Heart left ventricle (tissue), 16 donors: Measurements from ENCODE around the gene AMPD2. TPM values are rescaled to one million over a fixed set of nuclear protein-coding genes. Genes with fewer than 3 reads are reported as not detected.

Experiments used
- ATAC-seq, 4 donors: fragments of 200-7000 bp; cut with Tn5 transposase; one replicate each; pipeline ENCODE4 v1.9.1; 2020 to 2022; ENCODE audit warnings: moderate library complexity in 4 of 4, mild to moderate bottlenecking in 3 of 4, moderate number of reproducible peaks in 1 of 4
- DNase-seq, 5 donors: peaks; one replicate each; pipeline ENCODE4 v3.0.0-alpha.2; 2020
- H3K27ac ChIP-seq, 12 donors: fragments of 200-600 bp; sonication (generic) in 4 of 12; one replicate each; pipeline versions ENCODE4 v1.5.0 to v1.8.0; 2016 to 2022; ENCODE audit warnings: mild to moderate bottlenecking in 2 of 12
- H3K27me3 ChIP-seq, 9 donors: fragments of 200-600 bp; sonication (generic) in 2 of 9; one replicate each; pipeline versions ENCODE4 v1.5.1 to v1.8.0; 2016 to 2022; ENCODE audit warnings: mild to moderate bottlenecking in 3 of 9
- H3K36me3 ChIP-seq, 9 donors: fragments of 200-600 bp; sonication (generic) in 2 of 9; one replicate each; pipeline versions ENCODE4 v1.5.0 to v1.8.0; 2018 to 2022; ENCODE audit warnings: mild to moderate bottlenecking in 2 of 9
- H3K4me1 ChIP-seq, 12 donors: fragments of 200-600 bp; sonication (generic) in 4 of 12; one replicate each; pipeline versions ENCODE4 v1.5.0 to v1.8.0; 2016 to 2022; ENCODE audit warnings: mild to moderate bottlenecking in 3 of 12
- H3K4me3 ChIP-seq, 12 donors: fragments of 200-600 bp; sonication (generic) in 4 of 12; one replicate each; pipeline versions ENCODE4 v1.5.0 to v1.8.0; 2017 to 2022; ENCODE audit warnings: mild to moderate bottlenecking in 9 of 12, moderate library complexity in 4 of 12
- H3K9me3 ChIP-seq, 12 donors: fragments of 200-600 bp; sonication (generic) in 4 of 12; one replicate each; pipeline versions ENCODE4 v1.5.0 to v1.8.0; 2016 to 2022; ENCODE audit warnings: mild to moderate bottlenecking in 1 of 12
- POLR2A ChIP-seq, 2 donors: fragments of 450-650 bp; IDR thresholded peaks; one replicate each; pipeline ENCODE4 v1.6.1; 2017; ENCODE audit warnings: antibody characterized with exemption in 2 of 2, mild to moderate bottlenecking in 2 of 2, moderate library complexity in 2 of 2
- WGBS, 4 donors: extraction: QIAGEN DNeasy Blood & Tissue Kit in 2 of 4; methylation state at CpG; one replicate each; pipeline versions ENCODE4 v1.1.5 to v1.1.7; 2013 to 2018; 5-methylcytosine and 5-hydroxymethylcytosine counted together
- intact Hi-C, 10 donors: fragments of 100-400 bp; cut with DNase I; formaldehyde crosslinking; loops; one replicate each; pipeline versions ENCODE4 v1.11.1 to v1.14.2; 2022
- polyA plus RNA-seq, 2 donors: library from polyadenylated mRNA; stranded (reverse); fragments of 200-250 nt; gene quantifications; one replicate each; pipeline ENCODE4 v1.2.3, GENCODE V29; 2013
- total RNA-seq, 9 donors: library from RNA; depleted of rRNA in 2 of 9; stranded (reverse); fragments of >200 nt in 2 of 9; fragmentation: NEBNext Ultra II Directional in 3 of 9; extraction: Animal tissue kit (Norgen Biotek cat#: 25700) in 3 of 9; gene quantifications; one replicate each; pipeline versions ENCODE4 v1.1.0 to v1.2.4, GENCODE V29; 2016 to 2023
- TF ChIP-seq, protein P1 (sequence below), 12 donors: fragments of 200-600 bp; sonication (generic) in 4 of 12; IDR thresholded peaks; one replicate each; pipeline versions ENCODE4 v1.5.0 to v1.8.0; 2018 to 2022; ENCODE audit warnings: antibody characterized with exemption in 12 of 12, mild to moderate bottlenecking in 5 of 12
- donor health status: ischemic (EF 13 %, LVEDD 7.1; RV severe dilation, severe dysfunction).
- donor health status: healthy with polysubstance abuse.
- donor health status: DM: no; HTN: yes; CAD: no.
- donor health status: DM: no; HTN: no; CAD: no.
- donor health status: ischemic (EF 25% LVEDD 6.9; RV normal size, moderate dysfunction).
- donor health status: ischemic (EF 25% LVEDD 5.7; RV mildly dilated, moderate dysfunction).
- donor health status: healthy.
- donor health status: DM: yes; HTN: yes; CAD: no.
- donor health status: ischemic (EF 35%, LVEDD 5.7; RV mildly dilated, moderate dysfunction).
- donor health status: nonischemic (EF 11% LVEDD 7.7; RV severe dilation, severe dysfunction).
- donor health status: DM: yes; HTN: yes; CAD: no.
- donor health status: PGD.
- donor health status: ischemic (EF 29% LVEDD 5.4; RV normal size, mild dysfunction).
- donor health status: nonischemic (EF 23%, LVEDD 6.1; RV moderate dilation, normal function).

AMPD2 gene
- total and polyA plus RNA-seq, 11 donors, result 7.4 to 29.9 (median 10.0) TPM

- intact Hi-C loops, result no loop called here
- Histone ChIP-seq H3K27ac (no peak overlapping the region), H3K4me3 (no peak overlapping the region), H3K27me3 (no peaks in the 10 kb centered on the region), H3K9me3 (no peaks in the 10 kb centered on the region), H3K4me1 (peaks cover 0 to 22% (median 7%) of the 10 kb centered on the region in 12 donors), H3K36me3 (no peaks in the 10 kb centered on the region)
- no peak for TF ChIP-seq POLR2A (IDR thresholded peaks at IDR 0.05)
- TF ChIP-seq, protein P1, sequence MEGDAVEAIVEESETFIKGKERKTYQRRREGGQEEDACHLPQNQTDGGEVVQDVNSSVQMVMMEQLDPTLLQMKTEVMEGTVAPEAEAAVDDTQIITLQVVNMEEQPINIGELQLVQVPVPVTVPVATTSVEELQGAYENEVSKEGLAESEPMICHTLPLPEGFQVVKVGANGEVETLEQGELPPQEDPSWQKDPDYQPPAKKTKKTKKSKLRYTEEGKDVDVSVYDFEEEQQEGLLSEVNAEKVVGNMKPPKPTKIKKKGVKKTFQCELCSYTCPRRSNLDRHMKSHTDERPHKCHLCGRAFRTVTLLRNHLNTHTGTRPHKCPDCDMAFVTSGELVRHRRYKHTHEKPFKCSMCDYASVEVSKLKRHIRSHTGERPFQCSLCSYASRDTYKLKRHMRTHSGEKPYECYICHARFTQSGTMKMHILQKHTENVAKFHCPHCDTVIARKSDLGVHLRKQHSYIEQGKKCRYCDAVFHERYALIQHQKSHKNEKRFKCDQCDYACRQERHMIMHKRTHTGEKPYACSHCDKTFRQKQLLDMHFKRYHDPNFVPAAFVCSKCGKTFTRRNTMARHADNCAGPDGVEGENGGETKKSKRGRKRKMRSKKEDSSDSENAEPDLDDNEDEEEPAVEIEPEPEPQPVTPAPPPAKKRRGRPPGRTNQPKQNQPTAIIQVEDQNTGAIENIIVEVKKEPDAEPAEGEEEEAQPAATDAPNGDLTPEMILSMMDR (IDR thresholded peaks at IDR 0.05), result no peak
- ATAC-seq (no peak), DNase-seq (peak in 1 of 5 donors; percentile 11)
- 92 to 99% (median 94%) methylated on average over 7 of the region's 7 CpGs for WGBS, 4 donors
Measured at GRCh38 chr1:109637446-109637845, 17.8 kb downstream of the AMPD2 start.

DNA sequence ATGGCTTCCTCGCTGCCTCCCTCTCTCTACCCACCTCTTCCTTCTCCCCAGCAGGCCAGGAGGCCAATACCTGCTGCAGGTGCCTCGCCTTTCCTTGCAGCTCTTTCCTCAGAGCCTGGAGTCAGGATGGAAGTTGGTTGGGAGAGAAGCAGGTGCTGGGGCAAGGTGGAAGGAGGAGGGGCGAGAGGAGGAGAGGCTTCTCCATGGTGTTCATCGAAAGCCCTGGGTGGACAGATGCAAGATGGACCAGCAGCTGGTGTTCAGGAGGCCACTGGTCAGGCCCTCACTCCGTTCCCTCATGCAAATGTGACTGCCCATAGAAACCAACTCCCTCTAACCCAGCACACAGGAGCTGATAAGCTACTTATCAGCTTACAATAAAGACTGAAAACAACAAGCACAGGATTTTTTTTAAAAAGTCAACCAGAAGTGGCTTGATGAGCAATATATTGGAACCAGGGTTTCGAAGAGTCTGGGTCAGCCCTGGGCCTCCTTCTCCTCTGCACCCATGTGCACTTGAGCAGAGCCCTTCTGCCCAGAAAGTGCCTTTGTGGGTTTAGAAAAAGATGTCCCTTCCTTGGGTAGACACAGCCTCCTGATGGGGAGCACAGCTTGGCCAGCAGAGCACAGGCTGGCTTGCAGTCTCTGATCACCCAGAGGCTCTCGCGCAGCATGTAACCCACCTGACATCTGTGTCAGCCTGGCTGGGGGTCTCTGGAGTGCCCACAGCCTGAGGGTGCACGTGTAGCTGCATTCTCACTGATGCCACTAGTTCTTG lies 19.6 kb downstream of the AMPD2 start:
- WGBS, 4 donors, result 83 to 89% (median 89%) methylated on average over 8 to 9 of the region's 9 CpGs
- Histone ChIP-seq H3K4me1 (peaks cover 0 to 23% (median 10%) of the 10 kb centered on the region in 12 donors), H3K27me3 (no peaks in the 10 kb centered on the region), H3K27ac (no peak overlapping the region), H3K4me3 (no peak overlapping the region), H3K9me3 (no peaks in the 10 kb centered on the region), H3K36me3 (no peaks in the 10 kb centered on the region)
- DNase-seq (peak in 1 of 5 donors; percentile 12), ATAC-seq (no peak)
- intact Hi-C loops, result no loop called here
- TF ChIP-seq, protein P1 (IDR thresholded peaks at IDR 0.05), result no peak
- no peak for TF ChIP-seq POLR2A (IDR thresholded peaks at IDR 0.05)

DNA sequence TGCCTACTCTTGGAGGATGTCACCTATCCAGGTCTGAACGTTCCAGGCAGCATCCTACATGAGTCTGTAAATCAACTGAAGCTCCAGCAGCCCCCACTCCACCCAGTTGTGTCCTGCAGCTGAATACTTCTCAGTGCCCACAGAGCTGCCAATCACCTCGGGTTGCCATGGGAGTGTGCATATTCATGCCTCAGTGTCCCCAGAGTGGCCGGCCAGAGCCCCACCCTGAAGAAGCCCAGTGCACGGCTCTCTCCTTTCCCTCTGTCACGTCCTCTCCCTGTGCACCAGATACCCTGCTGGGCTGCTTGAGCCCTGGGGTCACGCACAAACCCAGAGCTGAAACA lies 20.2 kb downstream of the AMPD2 start:
- H3K4me3 ChIP-seq, result no peak overlapping the region
- peaks cover 0 to 23% (median 10%) of the 10 kb centered on the region in 12 donors for H3K4me1 ChIP-seq
- peak in 1 of 4 donors; percentile 5 for ATAC-seq
- intact Hi-C loops, result loop anchor here (2.0 to 10.0 kb wide), 7 partner anchors 47 to 347 kb away; partner anchors contain the start of genes AHCYL1 (in 8 of the 10), GNAI3 (in 5 of the 10) and GSTM1 (in 3 of the 10)
- TF ChIP-seq, protein P1 (IDR thresholded peaks at IDR 0.05), result no peak
- no peak for TF ChIP-seq POLR2A (IDR thresholded peaks at IDR 0.05)
- H3K9me3 ChIP-seq, result no peaks in the 10 kb centered on the region
- H3K27ac ChIP-seq, result no peak overlapping the region
- H3K27me3 ChIP-seq, result no peaks in the 10 kb centered on the region
- WGBS, 4 donors, result 48 to 64% (median 50%) methylated on average over 5 to 6 of the region's 6 CpGs
- peak in 1 of 5 donors; percentile 13 for DNase-seq
- H3K36me3 ChIP-seq, result no peaks in the 10 kb centered on the region

GRCh38 chr1:109640285-109640865 lies 20.7 kb downstream of the AMPD2 start:
- peak; percentile 38 to 75 (median 71) for ATAC-seq
- Histone ChIP-seq H3K4me1 (peaks cover 0 to 23% (median 10%) of the 10 kb centered on the region in 12 donors), H3K36me3 (no peaks in the 10 kb centered on the region), H3K4me3 (no peak overlapping the region), H3K27me3 (no peaks in the 10 kb centered on the region), H3K27ac (no peak overlapping the region), H3K9me3 (no peaks in the 10 kb centered on the region)
- intact Hi-C loops, result loop anchor here (2.0 to 10.0 kb wide), 7 partner anchors 47 to 347 kb away; partner anchors contain the start of genes AHCYL1 (in 8 of the 10), GNAI3 (in 5 of the 10) and GSTM1 (in 3 of the 10)
- DNase-seq, result peak; percentile 76 to 91 (median 83)
- TF ChIP-seq, protein P1 (IDR thresholded peaks at IDR 0.05), result peak; percentile 86 to 98 (median 94)
- TF ChIP-seq POLR2A (IDR thresholded peaks at IDR 0.05), result no peak
- 35 to 54% (median 44%) methylated on average over 2 to 5 of the region's 5 CpGs for WGBS, 4 donors
